ENCODE data around the gene RNF207. TPM values are rescaled to one million over a fixed set of nuclear protein-coding genes. Genes with fewer than 3 reads are reported as not detected.

RNF207 gene
- total and polyA plus RNA-seq, 2 of the 13 experiments (the other 11 are each of a cell fraction or from before 2014, with no cell fraction given) = 9.8 to 15.9 TPM

- peak; percentile 62; the same call in 1 of the 2 replicates for TF ChIP-seq SP5 (CRISPR knock-in tag; IDR thresholded peaks at IDR 0.05; ENCODE audit: borderline replicate concordance, low read depth)
- TF ChIP-seq ZSCAN20 (CRISPR knock-in tag; IDR thresholded peaks at IDR 0.05; ENCODE audit: borderline replicate concordance) = no peak
- no peak; the same call in 1 of the 2 replicates for TF ChIP-seq SAP130 (CRISPR knock-in tag; IDR thresholded peaks at IDR 0.05; ENCODE audit: low read depth)
- TF ChIP-seq, protein P1, sequence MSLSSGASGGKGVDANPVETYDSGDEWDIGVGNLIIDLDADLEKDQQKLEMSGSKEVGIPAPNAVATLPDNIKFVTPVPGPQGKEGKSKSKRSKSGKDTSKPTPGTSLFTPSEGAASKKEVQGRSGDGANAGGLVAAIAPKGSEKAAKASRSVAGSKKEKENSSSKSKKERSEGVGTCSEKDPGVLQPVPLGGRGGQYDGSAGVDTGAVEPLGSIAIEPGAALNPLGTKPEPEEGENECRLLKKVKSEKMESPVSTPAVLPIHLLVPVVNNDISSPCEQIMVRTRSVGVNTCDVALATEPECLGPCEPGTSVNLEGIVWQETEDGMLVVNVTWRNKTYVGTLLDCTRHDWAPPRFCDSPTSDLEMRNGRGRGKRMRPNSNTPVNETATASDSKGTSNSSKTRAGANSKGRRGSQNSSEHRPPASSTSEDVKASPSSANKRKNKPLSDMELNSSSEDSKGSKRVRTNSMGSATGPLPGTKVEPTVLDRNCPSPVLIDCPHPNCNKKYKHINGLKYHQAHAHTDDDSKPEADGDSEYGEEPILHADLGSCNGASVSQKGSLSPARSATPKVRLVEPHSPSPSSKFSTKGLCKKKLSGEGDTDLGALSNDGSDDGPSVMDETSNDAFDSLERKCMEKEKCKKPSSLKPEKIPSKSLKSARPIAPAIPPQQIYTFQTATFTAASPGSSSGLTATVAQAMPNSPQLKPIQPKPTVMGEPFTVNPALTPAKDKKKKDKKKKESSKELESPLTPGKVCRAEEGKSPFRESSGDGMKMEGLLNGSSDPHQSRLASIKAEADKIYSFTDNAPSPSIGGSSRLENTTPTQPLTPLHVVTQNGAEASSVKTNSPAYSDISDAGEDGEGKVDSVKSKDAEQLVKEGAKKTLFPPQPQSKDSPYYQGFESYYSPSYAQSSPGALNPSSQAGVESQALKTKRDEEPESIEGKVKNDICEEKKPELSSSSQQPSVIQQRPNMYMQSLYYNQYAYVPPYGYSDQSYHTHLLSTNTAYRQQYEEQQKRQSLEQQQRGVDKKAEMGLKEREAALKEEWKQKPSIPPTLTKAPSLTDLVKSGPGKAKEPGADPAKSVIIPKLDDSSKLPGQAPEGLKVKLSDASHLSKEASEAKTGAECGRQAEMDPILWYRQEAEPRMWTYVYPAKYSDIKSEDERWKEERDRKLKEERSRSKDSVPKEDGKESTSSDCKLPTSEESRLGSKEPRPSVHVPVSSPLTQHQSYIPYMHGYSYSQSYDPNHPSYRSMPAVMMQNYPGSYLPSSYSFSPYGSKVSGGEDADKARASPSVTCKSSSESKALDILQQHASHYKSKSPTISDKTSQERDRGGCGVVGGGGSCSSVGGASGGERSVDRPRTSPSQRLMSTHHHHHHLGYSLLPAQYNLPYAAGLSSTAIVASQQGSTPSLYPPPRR (CRISPR knock-in tag; IDR thresholded peaks at IDR 0.05; ENCODE audit: borderline replicate concordance) = 0 out of 2 replicates have a peak, but pooled peaks have one; percentile 15
- TF ChIP-seq, protein P2, sequence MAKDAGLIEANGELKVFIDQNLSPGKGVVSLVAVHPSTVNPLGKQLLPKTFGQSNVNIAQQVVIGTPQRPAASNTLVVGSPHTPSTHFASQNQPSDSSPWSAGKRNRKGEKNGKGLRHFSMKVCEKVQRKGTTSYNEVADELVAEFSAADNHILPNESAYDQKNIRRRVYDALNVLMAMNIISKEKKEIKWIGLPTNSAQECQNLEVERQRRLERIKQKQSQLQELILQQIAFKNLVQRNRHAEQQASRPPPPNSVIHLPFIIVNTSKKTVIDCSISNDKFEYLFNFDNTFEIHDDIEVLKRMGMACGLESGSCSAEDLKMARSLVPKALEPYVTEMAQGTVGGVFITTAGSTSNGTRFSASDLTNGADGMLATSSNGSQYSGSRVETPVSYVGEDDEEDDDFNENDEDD (CRISPR knock-in tag; IDR thresholded peaks at IDR 0.05; ENCODE audit: borderline replicate concordance) = peak; percentile 33; the same call in 1 of the 2 replicates
- TF ChIP-seq ZFX (CRISPR knock-in tag; IDR thresholded peaks at IDR 0.05; ENCODE audit: low read depth) = 0 out of 2 replicates have a peak, but pooled peaks have one; percentile 24
- 0 out of 2 replicates have a peak, but pooled peaks have one; percentile 51 for TF ChIP-seq MIER2 (CRISPR knock-in tag; IDR thresholded peaks at IDR 0.05)
- TF ChIP-seq SP1 (IDR thresholded peaks at IDR 0.05) = no peak
- TF ChIP-seq SP1 (CRISPR knock-in tag; IDR thresholded peaks at IDR 0.05) = 0 out of 2 replicates have a peak, but pooled peaks have one; percentile 21
- TF ChIP-seq ZBTB2 (CRISPR knock-in tag; IDR thresholded peaks at IDR 0.05; ENCODE audit: low read depth) = no peak
- TF ChIP-seq HMGXB4 (CRISPR knock-in tag; IDR thresholded peaks at IDR 0.05; ENCODE audit: borderline replicate concordance in 1 of 2, low read depth in 1 of 2) = no peak
- TF ChIP-seq EED (CRISPR knock-in tag; IDR thresholded peaks at IDR 0.05) = 0 out of 2 replicates have a peak, but pooled peaks have one; percentile 55
- TF ChIP-seq ETV6 (CRISPR knock-in tag; conservative IDR thresholded peaks at IDR 0.05) = no peak
- TF ChIP-seq ZBTB7B (CRISPR knock-in tag; IDR thresholded peaks at IDR 0.05) = 0 out of 2 replicates have a peak, but pooled peaks have one; percentile 32
- TF ChIP-seq NFYB (CRISPR knock-in tag; IDR thresholded peaks at IDR 0.05) = peak; percentile 82
- TF ChIP-seq FUBP1 (CRISPR knock-in tag; IDR thresholded peaks at IDR 0.05; ENCODE audit: borderline replicate concordance) = no peak
Observed at GRCh38 chr1:6259491-6260362, 53.8 kb downstream of the RNF207 start (continued).
